Fibroblast of the aortic adventitia (primary cell): Measurements from ENCODE around the gene DCC. TPM values are rescaled to one million over a fixed set of nuclear protein-coding genes. Genes with fewer than 3 reads are reported as not detected.

Experiments used
- DNase-seq: peaks from one replicate; pipeline ENCODE4 v3.0.0-alpha.2; 2010; ENCODE audit warnings: low read depth
- H3K4me3 ChIP-seq: 2 replicates; pipeline ENCODE4 v1.5.1; 2011; ENCODE audit warnings: low read depth, mild to moderate bottlenecking, control low read depth, low read length, moderate library complexity
- total RNA-seq: library from RNA; depleted of rRNA; stranded (reverse); fragments of >200 nt; gene quantifications from 2 replicates; pipeline ENCODE4 v1.2.3, GENCODE V29; 2012; ENCODE audit warnings: low replicate concordance
- TF ChIP-seq, protein P1 (sequence below): IDR thresholded peaks from 2 replicates; pipeline ENCODE4 v1.5.1; 2011; ENCODE audit warnings: mild to moderate bottlenecking, low read length, control low read depth, inconsistent platforms; ENCODE audit not compliant: insufficient read depth

The DCC gene
- total RNA-seq, 1 donor, result 0.09 TPM

DNA sequence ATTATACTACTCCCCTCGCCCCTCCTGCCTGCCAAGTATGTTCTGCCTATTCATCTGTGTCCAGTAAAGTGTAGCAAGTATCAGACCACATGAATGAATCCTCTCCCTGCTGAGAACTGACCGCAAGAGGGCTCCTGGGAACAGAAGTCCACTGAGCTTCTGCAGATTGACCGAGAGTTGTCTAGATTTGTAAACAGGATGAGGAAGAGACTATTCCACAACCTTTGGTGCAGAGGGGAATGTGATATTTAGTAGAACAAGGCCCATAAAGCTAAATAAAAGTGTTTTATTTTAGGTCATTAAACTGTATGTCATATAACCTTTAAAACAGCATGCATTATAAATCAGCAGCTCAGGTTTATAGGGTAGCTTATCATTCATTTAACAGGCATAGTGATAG, 377.0 kb downstream of the DCC start:
- DNase-seq, result no peak
- TF ChIP-seq, protein P1, sequence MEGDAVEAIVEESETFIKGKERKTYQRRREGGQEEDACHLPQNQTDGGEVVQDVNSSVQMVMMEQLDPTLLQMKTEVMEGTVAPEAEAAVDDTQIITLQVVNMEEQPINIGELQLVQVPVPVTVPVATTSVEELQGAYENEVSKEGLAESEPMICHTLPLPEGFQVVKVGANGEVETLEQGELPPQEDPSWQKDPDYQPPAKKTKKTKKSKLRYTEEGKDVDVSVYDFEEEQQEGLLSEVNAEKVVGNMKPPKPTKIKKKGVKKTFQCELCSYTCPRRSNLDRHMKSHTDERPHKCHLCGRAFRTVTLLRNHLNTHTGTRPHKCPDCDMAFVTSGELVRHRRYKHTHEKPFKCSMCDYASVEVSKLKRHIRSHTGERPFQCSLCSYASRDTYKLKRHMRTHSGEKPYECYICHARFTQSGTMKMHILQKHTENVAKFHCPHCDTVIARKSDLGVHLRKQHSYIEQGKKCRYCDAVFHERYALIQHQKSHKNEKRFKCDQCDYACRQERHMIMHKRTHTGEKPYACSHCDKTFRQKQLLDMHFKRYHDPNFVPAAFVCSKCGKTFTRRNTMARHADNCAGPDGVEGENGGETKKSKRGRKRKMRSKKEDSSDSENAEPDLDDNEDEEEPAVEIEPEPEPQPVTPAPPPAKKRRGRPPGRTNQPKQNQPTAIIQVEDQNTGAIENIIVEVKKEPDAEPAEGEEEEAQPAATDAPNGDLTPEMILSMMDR, result no peak

DNA sequence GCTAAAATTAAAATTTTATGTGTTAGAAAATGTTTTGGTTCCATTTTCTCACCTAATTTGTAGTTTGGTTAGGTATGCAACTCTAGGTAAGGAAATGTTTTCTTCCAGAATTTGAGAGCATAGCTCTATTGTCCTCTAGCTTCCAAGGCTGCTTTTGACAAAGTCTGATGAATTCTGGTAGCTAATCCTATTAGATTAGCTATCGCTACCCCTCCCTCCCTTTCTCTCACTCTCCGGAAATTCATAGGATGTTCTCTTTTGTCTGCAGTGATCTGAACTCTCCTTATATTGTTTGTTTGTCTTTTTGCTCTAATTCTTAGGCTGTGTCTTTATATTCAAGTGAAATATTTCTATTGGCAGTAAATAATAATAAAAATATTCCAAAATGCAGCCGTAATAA, 382.9 kb downstream of the DCC start:
- DNase-seq, result no peak
- TF ChIP-seq, protein P1, result no peak
- H3K4me3 ChIP-seq, result no peak overlapping the region

More for the DNA sequence above, 377.0 kb downstream of the DCC start:
- H3K4me3 ChIP-seq, result no peak overlapping the region

DNA sequence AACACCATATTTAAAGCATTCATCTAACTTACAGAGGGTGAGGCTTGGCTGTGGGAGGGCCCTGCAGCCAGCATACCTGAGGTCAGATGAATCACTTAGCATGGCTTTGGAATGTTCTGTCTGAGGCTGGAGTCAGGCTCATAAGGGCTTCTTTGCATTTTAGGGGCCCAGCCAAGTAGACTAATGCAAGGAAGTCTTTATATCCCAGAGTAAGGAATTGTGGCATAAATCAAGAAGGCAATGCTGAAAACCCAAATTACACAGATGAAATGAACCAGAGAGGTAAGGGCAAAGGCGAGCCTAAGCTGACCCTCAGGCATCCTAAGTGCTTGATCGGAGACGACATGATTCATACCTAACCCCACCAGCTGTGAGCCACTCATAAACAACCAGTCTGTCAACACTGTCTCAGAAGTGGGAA, 383.6 kb downstream of the DCC start:
- DNase-seq, result no peak
- TF ChIP-seq, protein P1, result no peak
- H3K4me3 ChIP-seq, result no peak overlapping the region

DNA sequence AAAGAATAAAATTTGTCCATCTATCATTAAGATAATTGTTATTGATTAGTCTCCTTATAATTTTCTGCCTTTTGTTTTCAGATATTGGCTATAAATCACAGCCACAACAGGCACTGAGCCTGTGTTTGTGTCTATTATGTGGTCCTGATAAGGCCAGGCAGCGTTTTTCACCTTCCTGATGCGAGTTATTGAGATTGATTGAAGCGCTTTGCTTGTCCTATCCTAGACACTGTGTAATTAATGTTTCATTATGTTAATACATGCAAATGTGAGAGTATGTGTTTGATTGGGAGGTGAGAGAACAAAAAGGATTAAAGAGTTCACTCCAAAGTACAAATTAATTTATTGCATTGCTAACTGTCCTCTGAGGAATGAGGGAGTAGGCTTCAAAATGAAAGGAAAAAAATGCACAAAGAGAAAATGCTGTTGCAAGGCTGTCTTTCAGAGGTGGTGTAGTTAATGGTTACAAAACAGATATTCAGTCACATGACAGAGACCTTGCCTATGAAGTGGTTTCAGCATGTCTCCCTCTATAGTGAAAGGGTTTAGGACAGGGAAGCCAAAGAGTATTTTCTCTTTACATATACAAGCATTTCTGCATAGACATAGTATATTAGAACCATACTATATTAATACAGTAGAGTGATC, 391.1 kb downstream of the DCC start:
- no peak overlapping the region for H3K4me3 ChIP-seq
- TF ChIP-seq, protein P1, result no peak
- no peak for DNase-seq

DNA sequence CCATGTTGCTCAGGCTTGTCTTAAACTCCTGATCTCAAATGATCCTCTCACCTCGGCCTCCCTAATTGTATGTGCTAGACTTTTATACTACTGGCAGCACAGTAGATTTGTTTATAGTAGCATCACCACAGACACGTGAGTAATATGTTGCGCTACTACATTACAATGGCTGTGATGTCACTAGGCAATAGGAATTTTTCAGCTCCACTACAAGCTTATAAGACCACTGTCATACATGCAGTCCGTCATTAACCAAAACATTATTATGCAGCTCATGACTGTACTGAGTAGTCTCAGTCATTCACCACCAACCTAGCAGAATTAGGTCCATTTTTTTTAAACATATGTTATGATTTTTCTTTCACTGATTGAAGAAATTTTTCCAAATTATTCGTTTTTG, 398.9 kb downstream of the DCC start:
- no peak overlapping the region for H3K4me3 ChIP-seq
- no peak for DNase-seq
- TF ChIP-seq, protein P1, result no peak

DNA sequence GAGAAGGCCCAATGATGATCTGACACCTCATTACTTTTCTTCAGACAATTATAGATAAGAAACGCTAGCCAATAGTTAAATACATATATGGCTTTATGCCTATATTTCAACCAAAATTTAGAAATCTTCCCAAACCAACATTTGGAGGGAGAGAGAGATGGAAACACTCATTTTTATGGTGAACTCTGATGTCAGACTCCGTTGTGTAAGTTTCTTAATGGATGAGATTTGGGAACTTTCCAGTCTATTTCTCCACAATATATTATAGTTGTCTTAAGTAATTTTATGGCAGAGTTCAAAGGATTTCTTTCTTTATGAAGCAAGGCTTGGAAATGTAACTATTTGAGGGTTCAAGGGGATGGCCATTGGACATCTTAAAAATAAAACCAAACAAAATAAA, 407.0 kb downstream of the DCC start:
- TF ChIP-seq, protein P1, result no peak
- no peak for DNase-seq
- no peak overlapping the region for H3K4me3 ChIP-seq

DNA sequence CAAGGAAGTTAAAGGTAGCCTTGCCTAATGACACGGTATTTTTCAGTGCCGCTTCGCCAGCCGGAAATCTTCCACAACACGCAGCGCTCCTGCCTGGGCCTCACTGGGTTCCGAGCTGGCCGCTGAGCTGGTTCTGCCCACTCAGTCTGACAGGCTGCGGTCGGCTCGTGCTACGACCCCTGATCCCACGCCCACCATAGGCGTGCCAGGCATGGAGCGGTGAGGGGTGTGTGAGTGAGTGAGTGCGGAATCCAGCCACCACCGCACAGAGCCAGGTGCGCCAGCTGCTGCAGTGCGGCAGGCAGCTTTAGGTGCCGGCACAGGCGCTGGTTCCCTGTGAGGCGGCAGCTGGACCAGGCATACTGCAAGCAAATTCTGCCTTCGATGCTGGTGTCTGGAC, 407.9 kb downstream of the DCC start:
- TF ChIP-seq, protein P1, result no peak
- H3K4me3 ChIP-seq, result no peak overlapping the region
- DNase-seq, result no peak
